HG02623 (cell line): ENCODE results near the gene CYP2E1.
A peak's percentile ranks its signal among the peaks of the same experiment; 100 is the strongest.
"Not testable (repeated sequence)": the region's sequence is repeated elsewhere in the genome, so short reads cannot be mapped to it uniquely, and the experiment has no call there.

Source experiments
- ATAC-seq: cut with Tn5 transposase; IDR thresholded peaks from one replicate; pipeline ENCODE4 v1.9.1; 2021; ENCODE audit warnings: moderate library complexity; ENCODE audit not compliant: unreplicated experiment

The CYP2E1 gene

GRCh38 chr10:133526957-133527588, at the start of gene CYP2E1:
TSS of gene CYP2E1 (plus strand) at chr10:133527363. CDS start at chr10:133527396, 33 bp downstream.
- no peak for ATAC-seq

GRCh38 chr10:133481086-133481643, 46.0 kb upstream of the CYP2E1 start:
- ATAC-seq: no peak

GRCh38 chr10:133481657-133482056, 45.5 kb upstream of the CYP2E1 start:
- no peak for ATAC-seq

- ATAC-seq: no peak
Measured at GRCh38 chr10:133484818-133485217, 42.3 kb upstream of the CYP2E1 start.

GRCh38 chr10:133487085-133487484, 40.1 kb upstream of the CYP2E1 start:
- ATAC-seq: no peak

GRCh38 chr10:133488354-133488753, 38.8 kb upstream of the CYP2E1 start:
- ATAC-seq: no peak

- ATAC-seq: peak; percentile 52
Measured at GRCh38 chr10:133489816-133490588, 37.2 kb upstream of the CYP2E1 start.

GRCh38 chr10:133493562-133493961, 33.6 kb upstream of the CYP2E1 start:
- ATAC-seq: not testable (repeated sequence)

GRCh38 chr10:133497363-133497762, 29.8 kb upstream of the CYP2E1 start:
- ATAC-seq: not testable (repeated sequence)

- not testable (repeated sequence) for ATAC-seq
Measured at GRCh38 chr10:133499176-133499575, 28.0 kb upstream of the CYP2E1 start.

GRCh38 chr10:133500897-133501296, 26.3 kb upstream of the CYP2E1 start:
- not testable (repeated sequence) for ATAC-seq

GRCh38 chr10:133509700-133510099, 17.5 kb upstream of the CYP2E1 start:
- no peak for ATAC-seq

- ATAC-seq: no peak
Measured at GRCh38 chr10:133511408-133511807, 15.8 kb upstream of the CYP2E1 start.

- no peak for ATAC-seq
Measured at GRCh38 chr10:133511907-133512528, 15.1 kb upstream of the CYP2E1 start.

- no peak for ATAC-seq
Measured at GRCh38 chr10:133515471-133515870, 11.7 kb upstream of the CYP2E1 start.

GRCh38 chr10:133516057-133516456, 11.1 kb upstream of the CYP2E1 start:
- no peak for ATAC-seq

- not testable (repeated sequence) for ATAC-seq
Measured at GRCh38 chr10:133518517-133518916, 8.6 kb upstream of the CYP2E1 start.

GRCh38 chr10:133520193-133520738, 6.9 kb upstream of the CYP2E1 start:
- peak; percentile 86 for ATAC-seq

GRCh38 chr10:133523631-133524203, 3.4 kb upstream of the CYP2E1 start:
- no peak for ATAC-seq

GRCh38 chr10:133525444-133525843, 1.7 kb upstream of the CYP2E1 start:
- ATAC-seq: no peak

GRCh38 chr10:133527771-133528271, 658 bp downstream of the CYP2E1 start:
- ATAC-seq: no peak
